Colonic mucosa (tissue), 4 donors: ENCODE data around the gene ERCC3. TPM values are rescaled to one million over a fixed set of nuclear protein-coding genes. Genes with fewer than 3 reads are reported as not detected.
"Not testable (repeated sequence)": the region's sequence is repeated elsewhere in the genome, so short reads cannot be mapped to it uniquely, and the experiment has no call there.

ENCODE experiments used
- DNase-seq: peaks from one replicate; pipeline ENCODE4 v3.0.0-alpha.2; 2020
- H3K27ac ChIP-seq: fragments of 200-600 bp; one replicate; pipeline ENCODE4 v1.8.0; 2021
- H3K27me3 ChIP-seq: fragments of 200-600 bp; one replicate; pipeline ENCODE4 v1.8.0; 2021
- H3K36me3 ChIP-seq: fragments of 200-600 bp; one replicate; pipeline ENCODE4 v1.8.0; 2021
- H3K4me1 ChIP-seq: fragments of 200-600 bp; one replicate; pipeline ENCODE4 v1.8.0; 2021; ENCODE audit warnings: mild to moderate bottlenecking
- H3K4me3 ChIP-seq: fragments of 200-600 bp; one replicate; pipeline ENCODE4 v1.8.0; 2021
- H3K9ac ChIP-seq, 2 donors: one replicate each; pipeline ENCODE4 v1.7.0; 2013; ENCODE audit warnings: control low read depth in 2 of 2, low read depth in 2 of 2, low read length in 2 of 2
- H3K9me3 ChIP-seq: fragments of 200-600 bp; one replicate; pipeline ENCODE4 v1.8.0; 2021
- CTCF ChIP-seq: fragments of 200-600 bp; IDR thresholded peaks from one replicate; pipeline ENCODE4 v1.8.0; 2022; ENCODE audit warnings: antibody characterized with exemption, mild to moderate bottlenecking
- intact Hi-C: fragments of 100-400 bp; cut with DNase I; formaldehyde crosslinking; loops from one replicate; pipeline ENCODE4 v1.14.1; 2022
- total RNA-seq, 2 donors: library from RNA; stranded (reverse); fragmentation: NEBNext Ultra II Directional in 1 of 2; extraction: Animal tissue kit (Norgen Biotek cat#: 25700) in 1 of 2; gene quantifications; one replicate each; pipeline ENCODE4 v1.2.1, GENCODE V29; 2021
- donor health status: healthy.
- donor health status: DM: no; HTN: no; CAD: no.
- donor health status: DM: no; HTN: no; CAD: no.

The ERCC3 gene
- total RNA-seq, 2 donors from 2014 or later, result 27.8 to 32.5 TPM

GRCh38 chr2:127216095-127216494 lies 77.8 kb downstream of the ERCC3 start:
- H3K9me3 ChIP-seq, result no peaks in the 10 kb centered on the region
- no peak for DNase-seq
- H3K36me3 ChIP-seq, result no peaks in the 10 kb centered on the region
- no peak overlapping the region for H3K27ac ChIP-seq
- intact Hi-C loops, result no loop called here
- H3K9ac ChIP-seq, result no peak overlapping the region
- no peaks in the 10 kb centered on the region for H3K4me1 ChIP-seq
- TF ChIP-seq CTCF, result no peak
- H3K27me3 ChIP-seq, result peaks cover 39% of the 10 kb centered on the region
- H3K4me3 ChIP-seq, result no peak overlapping the region

GRCh38 chr2:127214201-127214600 lies 79.7 kb downstream of the ERCC3 start:
- H3K4me1 ChIP-seq, intact Hi-C loops, H3K9me3 ChIP-seq, H3K4me3 ChIP-seq, H3K9ac ChIP-seq, H3K36me3 ChIP-seq, DNase-seq, H3K27ac ChIP-seq: not testable (repeated sequence)
- H3K27me3 ChIP-seq, result peaks cover 22% of the 10 kb centered on the region

GRCh38 chr2:127208313-127208712 lies 85.6 kb downstream of the ERCC3 start:
- Histone ChIP-seq H3K27me3 (no peaks in the 10 kb centered on the region), H3K27ac (no peak overlapping the region), H3K9me3 (no peaks in the 10 kb centered on the region), H3K4me1 (no peaks in the 10 kb centered on the region), H3K36me3 (no peaks in the 10 kb centered on the region), H3K9ac (no peak overlapping the region), H3K4me3 (no peak overlapping the region)
- TF ChIP-seq CTCF, result no peak
- no peak for DNase-seq
- intact Hi-C loops, result no loop called here

Other genes with a start within 250 kb of the ERCC3 start
- gene BIN1, start 187.0 kb downstream of the ERCC3 start, total RNA-seq, result 10 to 100 TPM; 38.5 to 60.8 TPM
- under 1 TPM in 1 of 2 donors, not detected in 1; 0.19 TPM for gene CYP27C1, start 73.8 kb downstream of the ERCC3 start, total RNA-seq
- gene MAP3K2, start 93.8 kb upstream of the ERCC3 start, total RNA-seq, result 10 to 100 TPM; 53.8 to 76.0 TPM
- gene PROC, start 124.3 kb upstream of the ERCC3 start, total RNA-seq, result 1 to 10 TPM in 1 of 2 donors, under 1 TPM in 1; 0.96 to 3.4 TPM
- gene IWS1, start 232.3 kb upstream of the ERCC3 start, total RNA-seq, result 10 to 100 TPM; 32.4 to 37.8 TPM
- 100 to 1,000 TPM; 159 to 218 TPM for gene MYO7B, start 241.5 kb upstream of the ERCC3 start, total RNA-seq